Testis (tissue), 2 donors: ENCODE results near the gene AUP1.
"Not testable (repeated sequence)": the region's sequence is repeated elsewhere in the genome, so short reads cannot be mapped to it uniquely, and the experiment has no call there.

Source experiments
- CTCF ChIP-seq, 3 experiments: fragments of 450-650 bp in 2 of 3; fragments of 200-600 bp in 1 of 3; sonication (generic) in 1 of 3; IDR thresholded peaks; one replicate each; pipeline ENCODE4 v1.5.1; 2016 to 2019; ENCODE audit warnings: antibody characterized with exemption in 3 of 3, mild to moderate bottlenecking in 2 of 3, moderate library complexity in 1 of 3
- POLR2A ChIP-seq: fragments of 450-650 bp; IDR thresholded peaks from one replicate; pipeline ENCODE4 v1.6.1; 2017; ENCODE audit warnings: antibody characterized with exemption, mild to moderate bottlenecking, moderate library complexity

- not testable (repeated sequence) for TF ChIP-seq CTCF (IDR thresholded peaks at IDR 0.05); POLR2A
These were observed 31.5 kb upstream of the AUP1 start for GRCh38 chr2:74561022-74561421.
